Upper lobe of right lung (tissue), 1 donor: ENCODE data around the gene PIP5K1B. TPM values are rescaled to one million over a fixed set of nuclear protein-coding genes. Genes with fewer than 3 reads are reported as not detected.

Experiments used
- ATAC-seq: fragments of 200-7000 bp; cut with Tn5 transposase; one replicate; pipeline ENCODE4 v1.9.1; 2020; ENCODE audit warnings: mild to moderate bottlenecking, moderate library complexity
- DNase-seq: peaks from one replicate; pipeline ENCODE4 v3.0.0-alpha.2; 2020
- H3K27ac ChIP-seq: fragments of 200-600 bp; one replicate; pipeline ENCODE4 v1.8.0; 2022
- H3K27me3 ChIP-seq: fragments of 200-600 bp; one replicate; pipeline ENCODE4 v1.8.0; 2022; ENCODE audit warnings: mild to moderate bottlenecking
- H3K36me3 ChIP-seq: fragments of 200-600 bp; one replicate; pipeline ENCODE4 v1.8.0; 2022
- H3K4me1 ChIP-seq: fragments of 200-600 bp; one replicate; pipeline ENCODE4 v1.8.0; 2022
- H3K4me3 ChIP-seq: fragments of 200-600 bp; one replicate; pipeline ENCODE4 v1.8.0; 2022; ENCODE audit warnings: mild to moderate bottlenecking
- H3K9me3 ChIP-seq: fragments of 200-600 bp; one replicate; pipeline ENCODE4 v1.8.0; 2022
- intact Hi-C: fragments of 100-400 bp; cut with DNase I; formaldehyde crosslinking; loops from one replicate; pipeline ENCODE4 v1.11.0; 2022
- total RNA-seq: library from RNA; stranded (reverse); fragmentation: NEBNext Ultra II Directional; extraction: Animal tissue kit (Norgen Biotek cat#: 25700); gene quantifications from one replicate; pipeline ENCODE4 v1.2.1, GENCODE V29; 2021
- TF ChIP-seq, protein P1 (sequence below): fragments of 200-600 bp; IDR thresholded peaks from one replicate; pipeline ENCODE4 v1.8.0; 2022; ENCODE audit warnings: antibody characterized with exemption
- donor health status: DM: no; HTN: yes; CAD: no; lungs with severe emphysema.

The PIP5K1B gene
- total RNA-seq, 1 donor from 2014 or later = 36.5 TPM

DNA sequence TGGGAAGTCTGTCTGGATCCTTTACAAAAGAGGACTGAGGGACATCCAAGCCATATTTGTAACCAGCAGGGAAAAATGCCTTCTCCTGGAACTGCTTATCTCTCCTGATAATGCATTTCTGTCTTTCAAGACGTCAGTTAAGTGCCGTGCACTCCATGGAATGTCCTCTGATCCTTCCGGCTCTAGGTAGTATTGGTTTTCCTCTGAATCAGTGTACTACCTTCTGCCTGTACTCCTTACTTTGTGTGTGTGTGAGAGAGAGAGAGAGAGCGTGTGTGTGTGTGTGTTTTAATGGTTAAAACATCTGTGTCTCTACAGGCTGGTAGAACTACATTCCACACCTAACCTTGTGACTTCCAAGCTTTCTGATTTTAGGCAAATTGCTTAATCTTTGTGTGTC is 89.9 kb downstream of the PIP5K1B start:
- H3K4me3 ChIP-seq = no peak overlapping the region
- ATAC-seq (peak; percentile 91), DNase-seq (no peak)
- no peaks in the 10 kb centered on the region for H3K4me1 ChIP-seq
- H3K27me3 ChIP-seq = no peaks in the 10 kb centered on the region
- no peaks in the 10 kb centered on the region for H3K36me3 ChIP-seq
- TF ChIP-seq, protein P1, sequence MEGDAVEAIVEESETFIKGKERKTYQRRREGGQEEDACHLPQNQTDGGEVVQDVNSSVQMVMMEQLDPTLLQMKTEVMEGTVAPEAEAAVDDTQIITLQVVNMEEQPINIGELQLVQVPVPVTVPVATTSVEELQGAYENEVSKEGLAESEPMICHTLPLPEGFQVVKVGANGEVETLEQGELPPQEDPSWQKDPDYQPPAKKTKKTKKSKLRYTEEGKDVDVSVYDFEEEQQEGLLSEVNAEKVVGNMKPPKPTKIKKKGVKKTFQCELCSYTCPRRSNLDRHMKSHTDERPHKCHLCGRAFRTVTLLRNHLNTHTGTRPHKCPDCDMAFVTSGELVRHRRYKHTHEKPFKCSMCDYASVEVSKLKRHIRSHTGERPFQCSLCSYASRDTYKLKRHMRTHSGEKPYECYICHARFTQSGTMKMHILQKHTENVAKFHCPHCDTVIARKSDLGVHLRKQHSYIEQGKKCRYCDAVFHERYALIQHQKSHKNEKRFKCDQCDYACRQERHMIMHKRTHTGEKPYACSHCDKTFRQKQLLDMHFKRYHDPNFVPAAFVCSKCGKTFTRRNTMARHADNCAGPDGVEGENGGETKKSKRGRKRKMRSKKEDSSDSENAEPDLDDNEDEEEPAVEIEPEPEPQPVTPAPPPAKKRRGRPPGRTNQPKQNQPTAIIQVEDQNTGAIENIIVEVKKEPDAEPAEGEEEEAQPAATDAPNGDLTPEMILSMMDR = no peak
- intact Hi-C loops = no loop called here
- no peak overlapping the region for H3K27ac ChIP-seq
- H3K9me3 ChIP-seq = no peaks in the 10 kb centered on the region

DNA sequence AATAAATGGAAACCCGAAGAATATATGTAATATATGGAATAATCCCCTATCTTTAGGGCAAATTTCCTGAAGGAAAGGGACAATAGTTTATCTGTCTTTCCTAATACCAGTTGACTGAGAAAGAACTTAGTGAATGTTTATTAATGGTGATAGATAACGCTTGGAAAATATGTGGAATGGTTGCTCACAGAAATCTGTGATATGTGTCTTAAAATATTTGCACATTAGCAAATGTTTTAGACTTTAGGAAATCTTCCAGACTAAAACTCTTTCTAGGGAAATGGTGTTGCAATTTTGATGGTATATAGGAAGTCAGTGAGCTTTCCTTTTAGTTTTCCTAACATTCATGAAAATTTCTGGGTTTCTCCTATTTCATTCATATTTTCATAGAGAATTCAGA is 90.4 kb downstream of the PIP5K1B start:
- Histone ChIP-seq H3K27me3 (no peaks in the 10 kb centered on the region), H3K36me3 (no peaks in the 10 kb centered on the region), H3K4me3 (no peak overlapping the region), H3K4me1 (no peaks in the 10 kb centered on the region), H3K27ac (no peak overlapping the region), H3K9me3 (no peaks in the 10 kb centered on the region)
- no peak for DNase-seq
- intact Hi-C loops = no loop called here
- ATAC-seq = no peak
- TF ChIP-seq, protein P1 = no peak

DNA sequence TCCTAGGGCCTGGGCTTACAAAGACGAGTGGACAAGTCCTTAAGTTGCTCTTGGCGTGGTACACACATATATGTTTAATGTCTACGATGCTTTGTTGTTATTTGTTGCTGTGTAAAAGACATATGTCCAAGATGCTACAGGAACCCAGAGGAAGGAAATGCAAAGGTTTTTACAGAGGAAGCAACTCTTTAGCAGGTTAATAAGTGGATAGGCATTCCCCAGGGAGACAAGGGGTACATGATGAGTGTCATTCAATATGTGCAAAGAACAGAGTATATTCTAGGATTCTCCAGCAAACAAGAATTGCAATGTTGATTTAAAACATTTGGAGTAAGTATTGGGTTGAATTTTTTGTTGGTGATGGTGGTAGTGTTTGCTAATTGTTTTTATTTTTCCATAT is 92.1 kb downstream of the PIP5K1B start:
- no peak for ATAC-seq
- Histone ChIP-seq H3K4me1 (no peaks in the 10 kb centered on the region), H3K27ac (no peak overlapping the region), H3K27me3 (no peaks in the 10 kb centered on the region), H3K9me3 (no peaks in the 10 kb centered on the region), H3K36me3 (no peaks in the 10 kb centered on the region), H3K4me3 (no peak overlapping the region)
- TF ChIP-seq, protein P1 = no peak
- intact Hi-C loops = no loop called here
- DNase-seq = no peak

DNA sequence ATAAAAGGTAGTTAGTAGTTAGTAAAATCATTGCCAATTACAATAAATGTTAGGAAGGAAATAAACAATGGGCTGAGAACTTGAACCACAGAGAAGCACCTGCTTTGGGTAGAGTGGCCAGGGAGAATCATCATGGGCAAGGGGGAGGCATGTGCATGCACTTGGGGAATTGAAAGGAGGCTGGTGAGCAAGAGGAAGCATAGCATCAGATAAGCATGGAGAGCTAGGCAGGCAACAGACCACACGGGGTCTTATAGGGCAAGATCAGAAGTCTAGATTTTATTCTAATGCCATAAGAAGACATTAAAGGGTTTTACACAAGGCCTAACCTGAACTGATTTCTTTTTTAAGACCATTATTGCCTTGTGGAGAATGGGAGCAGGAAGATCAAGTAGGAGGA is 93.4 kb downstream of the PIP5K1B start:
- H3K27ac ChIP-seq = no peak overlapping the region
- H3K4me1 ChIP-seq = no peaks in the 10 kb centered on the region
- H3K4me3 ChIP-seq = no peak overlapping the region
- no peaks in the 10 kb centered on the region for H3K27me3 ChIP-seq
- H3K36me3 ChIP-seq = no peaks in the 10 kb centered on the region
- TF ChIP-seq, protein P1 = no peak
- intact Hi-C loops = no loop called here
- no peak for ATAC-seq
- no peaks in the 10 kb centered on the region for H3K9me3 ChIP-seq
- DNase-seq = no peak

DNA sequence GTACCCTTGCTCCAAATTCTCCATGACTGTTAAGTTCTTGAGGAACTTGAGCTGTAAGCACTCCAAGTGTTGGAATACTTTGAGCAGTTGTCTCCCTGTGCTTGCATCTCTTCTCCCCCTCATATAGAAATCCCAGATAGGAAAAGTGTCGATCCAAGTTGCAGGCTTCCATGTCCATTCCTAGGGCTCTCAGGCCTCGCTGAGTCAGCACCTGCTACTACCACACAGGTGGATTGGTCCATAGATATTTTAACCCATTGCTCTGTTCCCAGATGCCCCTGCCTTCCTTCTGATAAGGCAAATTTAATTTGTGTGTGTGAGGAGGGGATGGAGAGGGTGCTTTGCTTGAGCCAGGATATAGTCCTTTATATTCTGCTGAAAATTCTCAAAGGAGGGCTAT is 95.8 kb downstream of the PIP5K1B start:
- no peak overlapping the region for H3K27ac ChIP-seq
- H3K4me1 ChIP-seq = no peaks in the 10 kb centered on the region
- no peaks in the 10 kb centered on the region for H3K27me3 ChIP-seq
- H3K36me3 ChIP-seq = no peaks in the 10 kb centered on the region
- TF ChIP-seq, protein P1 = no peak
- no peak for ATAC-seq
- no peak for DNase-seq
- no peaks in the 10 kb centered on the region for H3K9me3 ChIP-seq
- intact Hi-C loops = no loop called here
- H3K4me3 ChIP-seq = no peak overlapping the region

DNA sequence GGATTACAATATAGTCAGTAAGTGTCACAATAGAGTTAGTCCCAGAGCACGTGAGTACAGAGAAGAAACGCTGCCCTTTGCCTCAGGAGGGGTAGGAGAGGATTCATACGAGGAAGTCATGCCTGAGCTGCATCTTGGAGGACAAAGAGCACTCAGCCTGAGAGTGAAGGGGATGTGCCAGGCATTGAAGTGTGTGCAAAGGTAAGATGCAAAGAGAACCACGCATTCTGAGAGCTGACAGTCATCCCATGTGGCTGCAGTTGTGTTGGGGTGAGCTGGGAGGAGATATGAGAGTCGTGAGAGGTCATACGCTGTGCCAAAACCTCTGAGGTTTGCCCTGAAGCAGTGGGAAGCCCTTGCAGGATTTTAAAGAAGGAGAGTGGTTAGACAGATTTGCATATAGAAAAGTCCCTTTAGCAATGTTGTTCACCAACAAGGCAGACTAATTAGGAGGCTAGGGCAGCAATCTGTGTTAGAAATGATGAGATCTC is 97.5 kb downstream of the PIP5K1B start:
- no peaks in the 10 kb centered on the region for H3K9me3 ChIP-seq
- no peaks in the 10 kb centered on the region for H3K27me3 ChIP-seq
- H3K4me1 ChIP-seq = peaks cover 6% of the 10 kb centered on the region
- no peak for ATAC-seq
- TF ChIP-seq, protein P1 = no peak
- H3K27ac ChIP-seq = no peak overlapping the region
- intact Hi-C loops = no loop called here
- no peak overlapping the region for H3K4me3 ChIP-seq
- no peak for DNase-seq
- H3K36me3 ChIP-seq = no peaks in the 10 kb centered on the region
